Measurements from ENCODE around the gene PRR12. TPM values are rescaled to one million over a fixed set of nuclear protein-coding genes. Genes with fewer than 3 reads are reported as not detected.
A peak's percentile ranks its signal among the peaks of the same experiment; 100 is the strongest.

The PRR12 gene
- total and polyA plus RNA-seq, 2 donors from 2014 or later = 4.9 to 27.4 TPM

DNA sequence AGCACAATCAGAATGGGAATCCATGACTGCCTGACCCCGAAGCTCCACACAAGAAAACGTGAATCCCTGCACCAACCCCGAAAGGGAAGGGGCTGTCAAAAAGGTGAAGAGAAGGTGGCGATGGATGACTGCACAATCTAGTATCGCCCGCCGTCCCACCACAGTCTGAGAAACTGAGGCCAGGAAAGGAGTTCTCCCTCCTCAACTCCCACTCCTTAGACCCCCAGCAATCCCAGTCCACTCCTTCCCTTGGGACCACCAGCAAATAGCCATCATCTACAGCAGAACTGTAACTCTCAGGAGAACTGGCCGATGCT, 11.1 kb upstream of the PRR12 start:
- no peak for FAIRE-seq
- H3K27me3 ChIP-seq (ENCODE audit: control insufficient read depth, insufficient read depth, low read length) = no peaks in the 10 kb centered on the region
- peak overlapping the region; percentile 74 to 97 (median 77) for H3K4me3 ChIP-seq (ENCODE audit: low read length in 3 of 3)
- H3K9ac ChIP-seq (ENCODE audit: low read length in 3 of 3) = peak overlapping the region; percentile 31 to 98 (median 62)
- TF ChIP-seq, protein P1, sequence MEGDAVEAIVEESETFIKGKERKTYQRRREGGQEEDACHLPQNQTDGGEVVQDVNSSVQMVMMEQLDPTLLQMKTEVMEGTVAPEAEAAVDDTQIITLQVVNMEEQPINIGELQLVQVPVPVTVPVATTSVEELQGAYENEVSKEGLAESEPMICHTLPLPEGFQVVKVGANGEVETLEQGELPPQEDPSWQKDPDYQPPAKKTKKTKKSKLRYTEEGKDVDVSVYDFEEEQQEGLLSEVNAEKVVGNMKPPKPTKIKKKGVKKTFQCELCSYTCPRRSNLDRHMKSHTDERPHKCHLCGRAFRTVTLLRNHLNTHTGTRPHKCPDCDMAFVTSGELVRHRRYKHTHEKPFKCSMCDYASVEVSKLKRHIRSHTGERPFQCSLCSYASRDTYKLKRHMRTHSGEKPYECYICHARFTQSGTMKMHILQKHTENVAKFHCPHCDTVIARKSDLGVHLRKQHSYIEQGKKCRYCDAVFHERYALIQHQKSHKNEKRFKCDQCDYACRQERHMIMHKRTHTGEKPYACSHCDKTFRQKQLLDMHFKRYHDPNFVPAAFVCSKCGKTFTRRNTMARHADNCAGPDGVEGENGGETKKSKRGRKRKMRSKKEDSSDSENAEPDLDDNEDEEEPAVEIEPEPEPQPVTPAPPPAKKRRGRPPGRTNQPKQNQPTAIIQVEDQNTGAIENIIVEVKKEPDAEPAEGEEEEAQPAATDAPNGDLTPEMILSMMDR (IDR thresholded peaks at IDR 0.05; ENCODE audit: borderline replicate concordance, extremely low read depth, insufficient read depth) = no peak
- H3K4me1 ChIP-seq (ENCODE audit: control insufficient read depth in 2 of 3, insufficient read depth in 2 of 3, low read depth in 1 of 3, low read length in 3 of 3) = peaks cover 0 to 5% (median 4%) of the 10 kb centered on the region in 3 donors
- H3K27ac ChIP-seq (ENCODE audit: low read depth in 2 of 2, low read length in 2 of 2) = peak overlapping the region in 1 of 2 donors; percentile 60
- DNase-seq = no peak
- H3K36me3 ChIP-seq (ENCODE audit: control insufficient read depth in 2 of 3, insufficient read depth in 3 of 3, low read length in 3 of 3) = peaks cover 0 to 5% (median 0%) of the 10 kb centered on the region in 3 donors
- intact Hi-C loops (cut with DNase I) = no loop called here
- no peaks in the 10 kb centered on the region for H3K9me3 ChIP-seq (ENCODE audit: control insufficient read depth in 2 of 3, insufficient read depth in 1 of 3, low read length in 3 of 3)

DNA sequence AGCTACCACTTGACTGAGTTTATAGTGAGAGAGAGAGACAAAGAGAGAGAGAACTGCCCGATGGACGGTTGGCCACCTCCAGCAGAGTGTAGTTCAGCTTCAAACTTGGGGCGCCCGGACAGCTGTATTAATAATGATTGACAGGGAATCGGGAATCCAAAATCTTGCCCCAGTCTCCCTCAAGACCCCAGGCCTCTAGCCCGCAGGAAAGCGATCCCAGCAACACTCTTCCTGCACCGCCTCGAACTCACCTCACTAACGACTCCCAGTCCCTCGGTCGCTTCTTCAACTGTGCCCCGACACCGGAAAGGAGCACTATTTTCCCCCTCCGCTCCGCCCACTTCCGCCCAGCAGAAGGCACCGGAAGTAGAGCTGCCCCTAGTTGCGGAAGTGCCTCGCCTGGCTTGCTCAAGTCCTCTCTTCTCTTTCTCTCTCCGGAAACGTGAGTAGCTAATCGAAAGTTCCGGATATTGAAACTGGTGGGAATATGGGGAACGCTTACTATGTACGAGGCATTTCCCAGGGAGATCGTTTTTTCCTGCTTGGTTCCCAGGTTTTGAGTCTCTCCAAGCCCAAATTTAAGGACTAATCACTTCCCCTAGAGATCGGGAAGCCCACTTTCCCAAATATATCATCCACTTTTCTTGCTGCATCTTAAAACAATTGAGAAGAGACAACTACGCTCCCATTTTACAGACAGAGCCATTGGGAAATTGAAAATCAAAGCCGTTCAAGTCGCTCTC, 10.5 kb upstream of the PRR12 start, which contains the start of gene NOSIP:
Gene NOSIP, minus strand, starts transcription at position 293 of the 743 bp plus-strand sequence. CDS start 19,865 bp downstream, outside the sequence.
- peak within 1 kb of the TSS; percentile 74 to 97 (median 77) for H3K4me3 ChIP-seq (ENCODE audit: low read length in 3 of 3)
- H3K9me3 ChIP-seq (ENCODE audit: control insufficient read depth in 2 of 3, insufficient read depth in 1 of 3, low read length in 3 of 3) = no peaks in the 10 kb centered on the region
- peak; percentile 97 to 98 (median 98) for DNase-seq
- intact Hi-C loops (cut with DNase I) = no loop called here
- H3K27me3 ChIP-seq (ENCODE audit: control insufficient read depth, insufficient read depth, low read length) = no peaks in the 10 kb centered on the region
- TF ChIP-seq, protein P1 (IDR thresholded peaks at IDR 0.05; ENCODE audit: borderline replicate concordance, extremely low read depth, insufficient read depth) = peak; percentile 19
- peak within 1 kb of the TSS; percentile 13 to 60 for H3K27ac ChIP-seq (ENCODE audit: low read depth in 2 of 2, low read length in 2 of 2)
- H3K9ac ChIP-seq (ENCODE audit: low read length in 3 of 3) = peak within 1 kb of the TSS; percentile 54 to 98 (median 62)
- peaks cover 0 to 5% (median 4%) of the 10 kb centered on the region in 3 donors for H3K4me1 ChIP-seq (ENCODE audit: control insufficient read depth in 2 of 3, insufficient read depth in 2 of 3, low read depth in 1 of 3, low read length in 3 of 3)
- peak; percentile 52 for FAIRE-seq
- peaks cover 0 to under 1% (median 0%) of the 10 kb centered on the region in 3 donors for H3K36me3 ChIP-seq (ENCODE audit: control insufficient read depth in 2 of 3, insufficient read depth in 3 of 3, low read length in 3 of 3)

DNA sequence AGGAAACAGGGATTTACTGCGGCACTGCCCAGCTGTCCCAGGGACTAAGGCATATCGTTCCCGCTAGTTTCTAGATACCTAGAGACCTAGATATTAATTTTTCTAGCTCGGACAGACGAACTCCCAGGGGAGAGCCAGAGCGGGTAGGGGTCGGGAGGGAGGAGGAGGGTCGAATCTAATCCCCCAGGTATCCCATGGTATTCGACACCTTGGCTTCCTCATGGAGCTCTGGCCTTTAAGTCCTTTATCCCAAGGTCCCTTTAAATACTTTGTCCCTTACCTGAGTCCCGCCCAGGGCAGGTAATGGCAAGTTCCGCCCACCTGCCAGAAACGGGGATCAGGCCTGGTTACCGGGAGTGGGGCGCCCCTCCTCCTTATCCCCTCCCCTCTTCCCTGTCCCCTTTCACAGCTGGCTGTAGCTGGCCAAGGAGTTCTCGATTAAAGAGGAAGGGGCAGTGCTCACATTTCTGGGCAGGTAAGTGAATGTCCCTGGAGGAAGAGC, 9.9 kb upstream of the PRR12 start, which contains the start of gene PRRG2:
Gene PRRG2, plus strand, starts transcription at position 310 of the 502 bp plus-strand sequence. CDS start 1,904 bp downstream, outside the sequence.
- peak within 1 kb of the TSS; percentile 54 to 98 (median 62) for H3K9ac ChIP-seq (ENCODE audit: low read length in 3 of 3)
- H3K4me1 ChIP-seq (ENCODE audit: control insufficient read depth in 2 of 3, insufficient read depth in 2 of 3, low read depth in 1 of 3, low read length in 3 of 3) = peaks cover 0 to 5% (median 4%) of the 10 kb centered on the region in 3 donors
- TF ChIP-seq, protein P1 (IDR thresholded peaks at IDR 0.05; ENCODE audit: borderline replicate concordance, extremely low read depth, insufficient read depth) = no peak
- H3K9me3 ChIP-seq (ENCODE audit: control insufficient read depth in 2 of 3, insufficient read depth in 1 of 3, low read length in 3 of 3) = no peaks in the 10 kb centered on the region
- H3K4me3 ChIP-seq (ENCODE audit: low read length in 3 of 3) = peak within 1 kb of the TSS; percentile 74 to 97 (median 77)
- no peaks in the 10 kb centered on the region for H3K36me3 ChIP-seq (ENCODE audit: control insufficient read depth in 2 of 3, insufficient read depth in 3 of 3, low read length in 3 of 3)
- H3K27me3 ChIP-seq (ENCODE audit: control insufficient read depth, insufficient read depth, low read length) = no peaks in the 10 kb centered on the region
- H3K27ac ChIP-seq (ENCODE audit: low read depth in 2 of 2, low read length in 2 of 2) = peak within 1 kb of the TSS; percentile 13 to 60
- FAIRE-seq = no peak
- peak in 3 of 5 donors; percentile 36 to 79 (median 66) for DNase-seq
- intact Hi-C loops (cut with DNase I) = no loop called here
